GM12878 (cell line): ENCODE results near the gene CXCL8. TPM values are rescaled to one million over a fixed set of nuclear protein-coding genes. Genes with fewer than 3 reads are reported as not detected.

Source experiments
- ATAC-seq: fragments of 200-7000 bp; cut with Tn5 transposase; 3 replicates; pipeline ENCODE4 v1.9.1; 2020; ENCODE audit warnings: mild to moderate bottlenecking, moderate library complexity
- BruUV-seq: library from RNA; stranded (reverse); fragments of 400-500 nt; replicated peaks from 2 replicates; lab custom pipeline; 2021; lab: Mats Ljungman, UMichigan
- CTCF ChIA-PET: fragments of 300-600 bp; sonication (Branson Sonifier 250); formaldehyde crosslinking; extraction: SDS; loops from one replicate; lab custom pipeline; 2021; ENCODE audit warnings: inconsistent platforms; lab: Yijun Ruan, JAX
- POLR2A ChIA-PET: fragments of 350-600 bp; formaldehyde crosslinking; extraction: SDS; loops from one replicate; lab custom pipeline; 2021; ENCODE audit warnings: inconsistent platforms; lab: Charles Lee
- RAD21 ChIA-PET: fragments of 300-600 bp; sonication (Branson Sonifier 250); formaldehyde crosslinking; loops from one replicate; lab custom pipeline; 2023; ENCODE audit warnings: antibody characterized with exemption; ENCODE audit not compliant: unreplicated experiment; lab: Charles Lee
- SMC1A ChIA-PET: fragments of 300-600 bp; sonication (Branson Sonifier 250); formaldehyde crosslinking; loops from one replicate; lab custom pipeline; 2023; ENCODE audit not compliant: unreplicated experiment, uncharacterized antibody; lab: Charles Lee
- DNase-seq: peaks from one replicate; pipeline ENCODE4 v3.0.0-alpha.2; 2011; ENCODE audit warnings: low read depth, low spot score
- FAIRE-seq: peaks from 3 replicates; lab custom pipeline; 2011; peaks lifted over from hg19 to GRCh38; lab: Jason Lieb, UNC
- H2AFZ ChIP-seq: 2 replicates; pipeline ENCODE4 v1.6.0; 2011; ENCODE audit warnings: low read depth, low read length, control low read depth; ENCODE audit not compliant: control insufficient read depth
- H3K27ac ChIP-seq: 2 replicates; pipeline ENCODE4 v1.5.1; 2011; ENCODE audit warnings: control low read depth; ENCODE audit not compliant: control insufficient read depth, insufficient read depth
- H3K27me3 ChIP-seq, 2 experiments: replicated peaks in 1 of 2; 2 replicates each; pipeline versions ENCODE4 v1.6.0 to v1.6.1; 2011; ENCODE audit warnings: low read length in 1 of 2; ENCODE audit not compliant: control insufficient read depth in 2 of 2, insufficient read depth in 2 of 2
- H3K36me3 ChIP-seq, 2 experiments: 2 replicates each; pipeline ENCODE4 v1.5.1; 2011; ENCODE audit warnings: low read length in 1 of 2; ENCODE audit not compliant: control insufficient read depth in 2 of 2, insufficient read depth in 2 of 2
- H3K4me1 ChIP-seq: 2 replicates; pipeline ENCODE4 v1.6.1; 2011; ENCODE audit warnings: mild to moderate bottlenecking, low read length, moderate library complexity, mixed read lengths; ENCODE audit not compliant: control insufficient read depth, insufficient read depth
- H3K4me2 ChIP-seq: 2 replicates; pipeline ENCODE4 v1.6.0; 2011; ENCODE audit warnings: control low read depth; ENCODE audit not compliant: control insufficient read depth, insufficient read depth
- H3K4me3 ChIP-seq: fragments of 200-600 bp; sonication (generic); 2 replicates; pipeline ENCODE4 v1.5.1; 2016
- H3K79me2 ChIP-seq: 2 replicates; pipeline ENCODE4 v1.6.0; 2011; ENCODE audit warnings: low read length; ENCODE audit not compliant: control insufficient read depth, insufficient read depth
- H3K9ac ChIP-seq: 2 replicates; pipeline ENCODE4 v1.8.0; 2011; ENCODE audit warnings: low read length, control low read depth, mixed read lengths; ENCODE audit not compliant: control insufficient read depth, insufficient read depth
- H3K9me3 ChIP-seq: replicated peaks from 3 replicates; pipeline ENCODE4 v1.5.1; 2011; ENCODE audit warnings: mild to moderate bottlenecking, low read length; ENCODE audit not compliant: control insufficient read depth, insufficient read depth
- H4K20me1 ChIP-seq: 2 replicates; pipeline ENCODE4 v1.6.0; 2011; ENCODE audit not compliant: control insufficient read depth, insufficient read depth
- ATF7 ChIP-seq: fragments of 450-650 bp; IDR thresholded peaks from 2 replicates; pipeline ENCODE4 v1.6.1; 2016; ENCODE audit warnings: low read depth, mild to moderate bottlenecking
- EED ChIP-seq: sonication (generic); IDR thresholded peaks from 2 replicates; pipeline ENCODE4 v1.6.1; 2016; ENCODE audit warnings: antibody characterized with exemption, low read depth
- SPI1 ChIP-seq: IDR thresholded peaks from 2 replicates; pipeline ENCODE4 v1.6.1; 2011; ENCODE audit warnings: low read depth, mild to moderate bottlenecking, low read length, moderate library complexity, borderline replicate concordance; ENCODE audit not compliant: insufficient read depth
- WGBS: methylation state at CpG from one replicate; pipeline ENCODE4 v1.1.6; 2016; ENCODE audit warnings: low lambda C conversion rate; ENCODE audit not compliant: insufficient replicate concordance, insufficient coverage; ENCODE audit errors: missing lambda C conversion rate; 5-methylcytosine and 5-hydroxymethylcytosine counted together
- in situ Hi-C: fragments of 300-500 bp; cut with MboI; formaldehyde crosslinking; loops from 9 replicates; pipeline ENCODE4 v1.14.3; 2018; ENCODE audit warnings: mixed read lengths
- intact Hi-C: fragments of 100-400 bp; cut with micrococcal nuclease; formaldehyde crosslinking; loops from one replicate; pipeline ENCODE4 v1.14.2; 2022; ENCODE audit not compliant: unreplicated experiment
- polyA plus RNA-seq, 11 experiments: library from polyadenylated mRNA; depleted of rRNA in 4 of 11; unstranded in 6 of 11; stranded (reverse) in 5 of 11; fragments of >200 nt; fragmentation: Nextera tagmentation in 4 of 11; fragmentation: Illumina TruSeq in 1 of 11; extraction: Ambion mirVana in 4 of 11; extraction: Trizol in 1 of 11; gene quantifications; 1 replicate in 1 of 11; 2 replicates in 10 of 11; pipeline versions ENCODE4 v1.2.1 to v1.2.3, GENCODE V29; 2011 to 2016; ENCODE audit warnings: inconsistent platforms in 2 of 11, missing spikeins in 2 of 11, low read depth in 1 of 11
- total RNA-seq, 4 experiments: library from RNA; depleted of rRNA in 3 of 4; stranded (reverse); fragments of >200 nt in 3 of 4; fragmentation: Illumina TruSeq in 1 of 4; extraction: Trizol in 1 of 4; gene quantifications; 2 replicates each; pipeline versions ENCODE4 v1.2.1 to v1.2.3, GENCODE V29; 2013 to 2021
- TF ChIP-seq, protein P1 (sequence below): fragments of 450-650 bp; formaldehyde crosslinking; IDR thresholded peaks from 2 replicates; pipeline ENCODE4 v1.4.0; 2022; ENCODE audit warnings: mild to moderate bottlenecking, moderate library complexity
- TF ChIP-seq, protein P2 (sequence below): fragments of 450-650 bp; IDR thresholded peaks from 2 replicates; pipeline ENCODE4 v1.6.1; 2016; ENCODE audit warnings: mild to moderate bottlenecking, moderate library complexity, borderline replicate concordance

CXCL8 gene
- total and polyA plus RNA-seq, 10 of the 15 experiments (the other 5 are each of a cell fraction or from before 2014, with no cell fraction given): 0.09 to 0.36 (median 0.19) TPM; not detected in 1

DNA sequence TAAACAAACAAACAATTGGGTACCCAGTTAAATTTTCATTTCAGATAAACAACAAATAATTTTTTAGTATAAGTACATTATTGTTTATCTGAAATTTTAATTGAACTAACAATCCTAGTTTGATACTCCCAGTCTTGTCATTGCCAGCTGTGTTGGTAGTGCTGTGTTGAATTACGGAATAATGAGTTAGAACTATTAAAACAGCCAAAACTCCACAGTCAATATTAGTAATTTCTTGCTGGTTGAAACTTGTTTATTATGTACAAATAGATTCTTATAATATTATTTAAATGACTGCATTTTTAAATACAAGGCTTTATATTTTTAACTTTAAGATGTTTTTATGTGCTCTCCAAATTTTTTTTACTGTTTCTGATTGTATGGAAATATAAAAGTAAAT is 2.9 kb downstream of the CXCL8 start:
- no peak overlapping the region for H3K4me2 ChIP-seq
- BruUV-seq: no TSS peak
- ATAC-seq: no peak
- FAIRE-seq: no peak
- no peak for TF ChIP-seq SPI1
- TF ChIP-seq, protein P1, sequence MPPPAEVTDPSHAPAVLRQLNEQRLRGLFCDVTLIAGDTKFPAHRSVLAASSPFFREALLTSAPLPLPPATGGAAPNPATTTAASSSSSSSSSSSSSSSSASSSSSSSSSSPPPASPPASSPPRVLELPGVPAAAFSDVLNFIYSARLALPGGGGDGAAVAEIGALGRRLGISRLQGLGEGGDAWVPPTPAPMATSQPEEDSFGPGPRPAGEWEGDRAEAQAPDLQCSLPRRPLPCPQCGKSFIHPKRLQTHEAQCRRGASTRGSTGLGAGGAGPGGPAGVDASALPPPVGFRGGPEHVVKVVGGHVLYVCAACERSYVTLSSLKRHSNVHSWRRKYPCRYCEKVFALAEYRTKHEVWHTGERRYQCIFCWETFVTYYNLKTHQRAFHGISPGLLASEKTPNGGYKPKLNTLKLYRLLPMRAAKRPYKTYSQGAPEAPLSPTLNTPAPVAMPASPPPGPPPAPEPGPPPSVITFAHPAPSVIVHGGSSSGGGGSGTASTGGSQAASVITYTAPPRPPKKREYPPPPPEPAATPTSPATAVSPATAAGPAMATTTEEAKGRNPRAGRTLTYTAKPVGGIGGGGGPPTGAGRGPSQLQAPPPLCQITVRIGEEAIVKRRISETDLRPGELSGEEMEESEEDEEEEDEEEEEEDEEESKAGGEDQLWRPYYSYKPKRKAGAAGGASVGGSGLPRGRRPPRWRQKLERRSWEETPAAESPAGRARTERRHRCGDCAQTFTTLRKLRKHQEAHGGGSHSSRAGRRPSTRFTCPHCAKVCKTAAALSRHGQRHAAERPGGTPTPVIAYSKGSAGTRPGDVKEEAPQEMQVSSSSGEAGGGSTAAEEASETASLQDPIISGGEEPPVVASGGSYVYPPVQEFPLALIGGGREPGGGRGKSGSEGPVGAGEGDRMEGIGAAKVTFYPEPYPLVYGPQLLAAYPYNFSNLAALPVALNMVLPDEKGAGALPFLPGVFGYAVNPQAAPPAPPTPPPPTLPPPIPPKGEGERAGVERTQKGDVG (CRISPR knock-in tag): no peak
- no peak for TF ChIP-seq EED
- TF ChIP-seq, protein P2, sequence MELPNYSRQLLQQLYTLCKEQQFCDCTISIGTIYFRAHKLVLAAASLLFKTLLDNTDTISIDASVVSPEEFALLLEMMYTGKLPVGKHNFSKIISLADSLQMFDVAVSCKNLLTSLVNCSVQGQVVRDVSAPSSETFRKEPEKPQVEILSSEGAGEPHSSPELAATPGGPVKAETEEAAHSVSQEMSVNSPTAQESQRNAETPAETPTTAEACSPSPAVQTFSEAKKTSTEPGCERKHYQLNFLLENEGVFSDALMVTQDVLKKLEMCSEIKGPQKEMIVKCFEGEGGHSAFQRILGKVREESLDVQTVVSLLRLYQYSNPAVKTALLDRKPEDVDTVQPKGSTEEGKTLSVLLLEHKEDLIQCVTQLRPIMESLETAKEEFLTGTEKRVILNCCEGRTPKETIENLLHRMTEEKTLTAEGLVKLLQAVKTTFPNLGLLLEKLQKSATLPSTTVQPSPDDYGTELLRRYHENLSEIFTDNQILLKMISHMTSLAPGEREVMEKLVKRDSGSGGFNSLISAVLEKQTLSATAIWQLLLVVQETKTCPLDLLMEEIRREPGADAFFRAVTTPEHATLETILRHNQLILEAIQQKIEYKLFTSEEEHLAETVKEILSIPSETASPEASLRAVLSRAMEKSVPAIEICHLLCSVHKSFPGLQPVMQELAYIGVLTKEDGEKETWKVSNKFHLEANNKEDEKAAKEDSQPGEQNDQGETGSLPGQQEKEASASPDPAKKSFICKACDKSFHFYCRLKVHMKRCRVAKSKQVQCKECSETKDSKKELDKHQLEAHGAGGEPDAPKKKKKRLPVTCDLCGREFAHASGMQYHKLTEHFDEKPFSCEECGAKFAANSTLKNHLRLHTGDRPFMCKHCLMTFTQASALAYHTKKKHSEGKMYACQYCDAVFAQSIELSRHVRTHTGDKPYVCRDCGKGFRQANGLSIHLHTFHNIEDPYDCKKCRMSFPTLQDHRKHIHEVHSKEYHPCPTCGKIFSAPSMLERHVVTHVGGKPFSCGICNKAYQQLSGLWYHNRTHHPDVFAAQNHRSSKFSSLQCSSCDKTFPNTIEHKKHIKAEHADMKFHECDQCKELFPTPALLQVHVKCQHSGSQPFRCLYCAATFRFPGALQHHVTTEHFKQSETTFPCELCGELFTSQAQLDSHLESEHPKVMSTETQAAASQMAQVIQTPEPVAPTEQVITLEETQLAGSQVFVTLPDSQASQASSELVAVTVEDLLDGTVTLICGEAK: no peak
- TF ChIP-seq ATF7: no peak
- no peak overlapping the region for H3K27ac ChIP-seq
- no peak overlapping the region for H3K4me3 ChIP-seq
- no peaks in the 10 kb centered on the region for H3K27me3 ChIP-seq
- ChIA-PET RAD21 (no interaction called here), SMC1A (interaction anchor here (1.0 to 1.2 kb wide), 2 partner anchors 9 to 119 kb away, joined by 3 to 5 read pairs; no protein-coding TSS in a partner anchor), CTCF (no interaction called here), POLR2A (no interaction called here)
- no peaks in the 10 kb centered on the region for H4K20me1 ChIP-seq
- WGBS: 0% methylated on average over 1 of the region's 1 CpG
- DNase-seq: no peak
- H2AFZ ChIP-seq: no peak overlapping the region
- H3K36me3 ChIP-seq: no peaks in the 10 kb centered on the region
- no peaks in the 10 kb centered on the region; the same call in 2 of the 3 replicates for H3K9me3 ChIP-seq
- no peaks in the 10 kb centered on the region for H3K79me2 ChIP-seq
- no peaks in the 10 kb centered on the region for H3K4me1 ChIP-seq
- H3K9ac ChIP-seq: no peak overlapping the region
- in situ Hi-C loops (no loop called here), intact Hi-C loops (no loop called here)
